ENCODE results near the gene FAM221B.

The FAM221B gene

GRCh38 chr9:35814841-35815543 is 13.5 kb downstream of the FAM221B start, which contains the start of gene HINT2:
TSS of gene HINT2 (minus strand) at chr9:35815042. CDS start at chr9:35814979, 63 bp downstream.
- DNase-seq = peak; percentile 95

- DNase-seq = peak; percentile 55
Observed at GRCh38 chr9:35814106-35814840, 14.3 kb downstream of the FAM221B start.

GRCh38 chr9:35813434-35814105 is 15.0 kb downstream of the FAM221B start:
- DNase-seq = no peak

- DNase-seq = peak; percentile 95
Observed at GRCh38 chr9:35812025-35812602, 16.4 kb downstream of the FAM221B start, which contains the start of gene SPAG8. TSS of gene SPAG8 (minus strand) at chr9:35812262. CDS start at chr9:35812147, 115 bp downstream.

- DNase-seq = no peak
Observed at GRCh38 chr9:35811381-35812024, 17.0 kb downstream of the FAM221B start.

- DNase-seq = no peak
Observed at GRCh38 chr9:35810122-35810521, 18.4 kb downstream of the FAM221B start.

- DNase-seq = no peak
Observed at GRCh38 chr9:35808433-35808832, 20.1 kb downstream of the FAM221B start.

GRCh38 chr9:35806101-35806500 is 22.4 kb downstream of the FAM221B start:
- DNase-seq = no peak

- no peak for DNase-seq
Observed at GRCh38 chr9:35801328-35802128, 27.0 kb downstream of the FAM221B start.

GRCh38 chr9:35800530-35800929 is 28.0 kb downstream of the FAM221B start:
- DNase-seq = no peak

GRCh38 chr9:35798658-35799374 is 29.7 kb downstream of the FAM221B start:
- no peak for DNase-seq

- DNase-seq = no peak
Observed at GRCh38 chr9:35797311-35798109, 31.0 kb downstream of the FAM221B start.

- DNase-seq = no peak
Observed at GRCh38 chr9:35795695-35796094, 32.8 kb downstream of the FAM221B start.

- DNase-seq = no peak
Observed at GRCh38 chr9:35793461-35793860, 35.1 kb downstream of the FAM221B start.

- no peak for DNase-seq
Observed at GRCh38 chr9:35792826-35793225, 35.7 kb downstream of the FAM221B start.

GRCh38 chr9:35792024-35792813 is 36.3 kb downstream of the FAM221B start:
- DNase-seq = no peak

- no peak for DNase-seq
Observed at GRCh38 chr9:35791297-35791921, 37.1 kb downstream of the FAM221B start, which contains the start of gene NPR2. TSS of gene NPR2 (plus strand) at chr9:35791591. CDS start at chr9:35792409, 818 bp downstream.

GRCh38 chr9:35790385-35791296 is 37.9 kb downstream of the FAM221B start:
- no peak for DNase-seq

Data from GF-D8 (cell line).